Heart left ventricle (tissue), 13 donors: ENCODE results near the gene CEPT1.

ENCODE experiments used
- POLR2A ChIP-seq, 2 donors: fragments of 450-650 bp; IDR thresholded peaks; one replicate each; pipeline ENCODE4 v1.6.1; 2017; ENCODE audit warnings: antibody characterized with exemption in 2 of 2, mild to moderate bottlenecking in 2 of 2, moderate library complexity in 2 of 2
- TF ChIP-seq, protein P1 (sequence below), 12 donors: fragments of 200-600 bp; sonication (generic) in 4 of 12; IDR thresholded peaks; one replicate each; pipeline versions ENCODE4 v1.5.0 to v1.8.0; 2018 to 2022; ENCODE audit warnings: antibody characterized with exemption in 12 of 12, mild to moderate bottlenecking in 5 of 12
- donor health status: ischemic (EF 13 %, LVEDD 7.1; RV severe dilation, severe dysfunction).
- donor health status: DM: no; HTN: yes; CAD: no.
- donor health status: DM: no; HTN: no; CAD: no.
- donor health status: ischemic (EF 25% LVEDD 6.9; RV normal size, moderate dysfunction).
- donor health status: ischemic (EF 25% LVEDD 5.7; RV mildly dilated, moderate dysfunction).
- donor health status: ischemic (EF 35%, LVEDD 5.7; RV mildly dilated, moderate dysfunction).
- donor health status: nonischemic (EF 11% LVEDD 7.7; RV severe dilation, severe dysfunction).
- donor health status: DM: yes; HTN: yes; CAD: no.
- donor health status: PGD.
- donor health status: ischemic (EF 29% LVEDD 5.4; RV normal size, mild dysfunction).
- donor health status: nonischemic (EF 23%, LVEDD 6.1; RV moderate dilation, normal function).

DNA sequence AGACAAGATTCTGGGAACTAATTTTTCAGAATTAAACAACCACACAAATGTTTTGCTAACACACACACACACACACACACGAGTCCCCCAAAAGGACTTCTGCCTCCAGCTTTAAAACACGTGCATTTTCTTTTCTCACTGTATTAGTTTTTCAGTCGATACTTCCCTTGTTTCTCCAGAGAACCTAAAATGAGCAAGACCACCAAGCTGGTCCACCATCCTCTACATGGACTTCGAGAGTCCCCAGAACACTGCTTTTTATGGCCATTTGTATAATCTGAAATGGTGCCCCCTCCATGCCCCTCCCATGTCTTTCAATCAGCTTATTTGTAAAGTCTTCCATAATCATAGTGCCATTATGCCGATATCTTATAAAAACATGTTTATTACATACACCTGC is 76.7 kb downstream of the CEPT1 start:
- TF ChIP-seq, protein P1, sequence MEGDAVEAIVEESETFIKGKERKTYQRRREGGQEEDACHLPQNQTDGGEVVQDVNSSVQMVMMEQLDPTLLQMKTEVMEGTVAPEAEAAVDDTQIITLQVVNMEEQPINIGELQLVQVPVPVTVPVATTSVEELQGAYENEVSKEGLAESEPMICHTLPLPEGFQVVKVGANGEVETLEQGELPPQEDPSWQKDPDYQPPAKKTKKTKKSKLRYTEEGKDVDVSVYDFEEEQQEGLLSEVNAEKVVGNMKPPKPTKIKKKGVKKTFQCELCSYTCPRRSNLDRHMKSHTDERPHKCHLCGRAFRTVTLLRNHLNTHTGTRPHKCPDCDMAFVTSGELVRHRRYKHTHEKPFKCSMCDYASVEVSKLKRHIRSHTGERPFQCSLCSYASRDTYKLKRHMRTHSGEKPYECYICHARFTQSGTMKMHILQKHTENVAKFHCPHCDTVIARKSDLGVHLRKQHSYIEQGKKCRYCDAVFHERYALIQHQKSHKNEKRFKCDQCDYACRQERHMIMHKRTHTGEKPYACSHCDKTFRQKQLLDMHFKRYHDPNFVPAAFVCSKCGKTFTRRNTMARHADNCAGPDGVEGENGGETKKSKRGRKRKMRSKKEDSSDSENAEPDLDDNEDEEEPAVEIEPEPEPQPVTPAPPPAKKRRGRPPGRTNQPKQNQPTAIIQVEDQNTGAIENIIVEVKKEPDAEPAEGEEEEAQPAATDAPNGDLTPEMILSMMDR (IDR thresholded peaks at IDR 0.05), result no peak
- no peak for TF ChIP-seq POLR2A (IDR thresholded peaks at IDR 0.05)
